Left cardiac atrium (tissue), 4 donors: ENCODE measurements around the gene IFITM5. TPM values are rescaled to one million over a fixed set of nuclear protein-coding genes. Genes with fewer than 3 reads are reported as not detected.
"Not testable (repeated sequence)": the region's sequence is repeated elsewhere in the genome, so short reads cannot be mapped to it uniquely, and the experiment has no call there.

Experiments
- ATAC-seq, 2 donors: fragments of 200-7000 bp; cut with Tn5 transposase; one replicate each; pipeline ENCODE4 v1.9.1; 2020; ENCODE audit warnings: mild to moderate bottlenecking in 2 of 2, moderate library complexity in 2 of 2
- DNase-seq: peaks from one replicate; pipeline ENCODE4 v3.0.0-alpha.2; 2020
- intact Hi-C, 2 donors: fragments of 100-400 bp; cut with DNase I; formaldehyde crosslinking; loops; one replicate each; pipeline versions ENCODE4 v1.14.1 to v1.15.1; 2022 to 2023
- total RNA-seq, 2 donors: library from RNA; stranded (reverse); fragmentation: NEBNext Ultra II Directional; extraction: Animal tissue kit (Norgen Biotek cat#: 25700); gene quantifications; one replicate each; pipeline ENCODE4 v1.2.1, GENCODE V29; 2021
- donor health status: DM: no; HTN: yes; CAD: no.
- donor health status: DM: no; HTN: yes; CAD: no; lungs with severe emphysema.
- donor health status: DM: yes; HTN: yes; CAD: no.
- donor health status: Dilated cardiomyopathy.

The IFITM5 gene
- total RNA-seq, 2 donors from 2014 or later, result not detected

DNA sequence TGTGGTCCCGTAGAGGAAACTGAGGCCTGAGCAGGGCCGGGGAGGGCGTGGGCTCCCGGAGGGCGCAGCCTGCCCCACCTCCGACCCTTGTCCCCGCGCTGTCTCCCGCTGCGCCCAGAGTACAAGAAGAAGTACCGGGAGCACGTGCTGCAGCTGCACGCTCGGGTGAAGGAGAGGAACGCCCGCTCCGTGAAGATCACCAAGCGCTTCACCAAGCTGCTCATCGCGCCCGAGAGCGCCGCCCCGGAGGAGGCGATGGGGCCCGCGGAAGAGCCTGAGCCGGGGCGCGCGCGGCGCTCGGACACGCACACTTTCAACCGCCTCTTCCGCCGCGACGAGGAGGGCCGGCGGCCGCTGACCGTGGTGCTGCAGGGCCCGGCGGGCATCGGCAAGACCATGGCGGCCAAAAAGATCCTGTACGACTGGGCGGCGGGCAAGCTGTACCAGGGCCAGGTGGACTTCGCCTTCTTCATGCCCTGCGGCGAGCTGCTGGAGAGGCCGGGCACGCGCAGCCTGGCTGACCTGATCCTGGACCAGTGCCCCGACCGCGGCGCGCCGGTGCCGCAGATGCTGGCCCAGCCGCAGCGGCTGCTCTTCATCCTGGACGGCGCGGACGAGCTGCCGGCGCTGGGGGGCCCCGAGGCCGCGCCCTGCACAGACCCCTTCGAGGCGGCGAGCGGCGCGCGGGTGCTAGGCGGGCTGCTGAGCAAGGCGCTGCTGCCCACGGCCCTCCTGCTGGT is 19.2 kb downstream of the IFITM5 start:
- ATAC-seq (peak; percentile 35 to 65), DNase-seq (no peak)
- intact Hi-C loops, result no loop called here

DNA sequence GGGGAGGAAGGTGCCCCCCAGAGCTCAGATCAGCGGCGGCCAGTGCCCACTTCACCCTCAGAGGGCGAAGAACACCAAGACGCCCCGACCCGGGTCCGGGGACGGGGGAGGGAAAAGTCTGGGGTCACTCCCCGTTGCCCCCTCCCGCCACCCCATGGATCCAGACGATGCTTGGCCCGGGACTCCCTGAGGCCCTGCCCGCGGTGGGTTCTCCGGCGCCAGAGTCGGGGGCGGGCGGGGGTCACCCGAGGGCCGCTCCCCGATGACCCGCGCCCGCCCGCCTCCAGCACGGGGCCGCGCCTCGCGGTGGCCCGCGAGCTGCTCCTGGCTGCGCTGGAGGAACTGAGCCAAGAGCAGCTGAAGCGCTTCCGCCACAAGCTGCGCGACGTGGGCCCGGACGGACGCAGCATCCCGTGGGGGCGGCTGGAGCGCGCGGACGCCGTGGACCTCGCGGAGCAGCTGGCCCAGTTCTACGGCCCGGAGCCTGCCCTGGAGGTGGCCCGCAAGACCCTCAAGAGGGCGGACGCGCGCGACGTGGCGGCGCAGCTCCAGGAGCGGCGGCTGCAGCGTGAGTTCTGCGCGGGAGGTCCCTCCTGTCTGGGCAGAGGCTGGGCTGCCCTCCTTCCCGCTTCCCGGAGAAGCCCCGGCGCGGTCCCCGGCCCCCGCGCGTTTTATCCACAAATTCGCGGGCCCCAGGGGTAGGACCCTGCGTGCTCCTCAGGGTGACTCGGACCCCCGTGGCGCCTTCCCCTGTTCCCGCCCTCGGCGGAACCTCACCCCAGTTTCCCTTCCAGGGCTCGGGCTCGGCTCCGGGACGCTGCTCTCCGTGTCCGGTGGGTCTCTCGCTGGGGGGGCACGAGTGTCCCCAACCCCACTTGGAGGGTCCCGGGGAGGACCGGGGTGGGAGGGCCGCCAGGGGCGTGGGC is 20.0 kb downstream of the IFITM5 start:
- ATAC-seq (peak in 1 of 2 donors; percentile 31), DNase-seq (no peak)
- intact Hi-C loops, result no loop called here

GRCh38 chr11:278001-278951 is 21.1 kb downstream of the IFITM5 start, which contains the start of gene NLRP6:
Gene NLRP6, plus strand, starts transcription at chr11:278407. Its CDS starts 163 bp downstream, at chr11:278570.
- ATAC-seq (no peak), DNase-seq (no peak)
- intact Hi-C loops, result no loop called here

- no peak for ATAC-seq
- no peak for DNase-seq
- intact Hi-C loops, result no loop called here
Observed at GRCh38 chr11:276219-276618, 23.1 kb downstream of the IFITM5 start.

DNA sequence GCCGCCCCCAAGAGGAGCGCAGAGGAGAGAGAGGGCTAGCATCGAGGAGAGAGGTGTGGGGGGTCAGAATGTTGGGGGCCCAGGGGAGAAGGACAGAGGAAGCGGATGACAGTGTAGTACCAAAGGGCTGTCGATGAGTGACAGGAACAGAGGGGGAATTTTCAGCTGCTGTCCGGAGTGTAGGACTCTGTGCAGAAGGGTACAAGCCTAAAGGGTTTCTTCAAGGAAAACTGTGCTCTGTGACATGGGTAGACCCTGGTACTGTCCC is 26.5 kb downstream of the IFITM5 start:
- intact Hi-C loops, result no loop called here
- DNase-seq (no peak), ATAC-seq (no peak)

DNA sequence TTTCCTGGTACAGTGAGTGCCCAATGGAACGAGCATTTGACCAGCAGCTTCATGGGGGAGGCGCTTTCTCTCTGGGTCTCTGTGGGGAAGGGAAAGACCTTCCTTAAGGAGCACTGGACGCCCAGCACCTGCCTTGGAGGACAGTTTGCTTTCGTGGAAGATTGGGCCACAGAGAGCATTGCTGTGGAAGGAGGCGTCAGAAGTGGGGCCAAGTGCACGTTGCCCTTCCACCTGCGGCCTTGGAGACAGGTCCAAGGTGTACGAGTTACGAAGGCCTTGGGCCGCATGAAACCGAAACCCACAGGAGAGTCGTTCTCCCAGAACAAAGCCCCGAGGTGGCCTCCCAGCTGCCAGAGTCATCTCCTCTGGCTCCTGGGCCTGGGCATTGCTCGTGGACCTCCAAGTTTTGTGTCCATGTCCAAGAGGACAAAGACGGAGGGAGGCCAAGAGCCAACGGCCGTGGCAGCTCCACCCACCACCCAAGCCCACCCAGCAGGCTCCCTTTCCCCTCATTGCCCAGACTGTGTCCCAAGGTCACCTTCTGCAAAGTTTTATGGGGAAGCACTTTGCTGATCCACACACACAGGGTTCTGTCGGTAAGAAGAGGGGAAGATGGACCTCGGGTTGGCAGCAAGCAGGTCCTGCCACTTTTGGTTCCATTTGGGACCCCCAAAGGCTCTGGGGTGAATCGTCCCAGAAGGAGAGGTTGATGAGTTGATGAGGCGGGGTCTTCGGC is 27.0 kb downstream of the IFITM5 start:
- DNase-seq, result no peak
- ATAC-seq, result no peak
- intact Hi-C loops, result no loop called here

- intact Hi-C loops, result no loop called here
- DNase-seq (no peak), ATAC-seq (no peak)
Observed at GRCh38 chr11:271319-271715, 28.0 kb downstream of the IFITM5 start.

GRCh38 chr11:270451-271318 is 28.6 kb downstream of the IFITM5 start:
- DNase-seq (no peak), ATAC-seq (no peak)
- intact Hi-C loops, result no loop called here

DNA sequence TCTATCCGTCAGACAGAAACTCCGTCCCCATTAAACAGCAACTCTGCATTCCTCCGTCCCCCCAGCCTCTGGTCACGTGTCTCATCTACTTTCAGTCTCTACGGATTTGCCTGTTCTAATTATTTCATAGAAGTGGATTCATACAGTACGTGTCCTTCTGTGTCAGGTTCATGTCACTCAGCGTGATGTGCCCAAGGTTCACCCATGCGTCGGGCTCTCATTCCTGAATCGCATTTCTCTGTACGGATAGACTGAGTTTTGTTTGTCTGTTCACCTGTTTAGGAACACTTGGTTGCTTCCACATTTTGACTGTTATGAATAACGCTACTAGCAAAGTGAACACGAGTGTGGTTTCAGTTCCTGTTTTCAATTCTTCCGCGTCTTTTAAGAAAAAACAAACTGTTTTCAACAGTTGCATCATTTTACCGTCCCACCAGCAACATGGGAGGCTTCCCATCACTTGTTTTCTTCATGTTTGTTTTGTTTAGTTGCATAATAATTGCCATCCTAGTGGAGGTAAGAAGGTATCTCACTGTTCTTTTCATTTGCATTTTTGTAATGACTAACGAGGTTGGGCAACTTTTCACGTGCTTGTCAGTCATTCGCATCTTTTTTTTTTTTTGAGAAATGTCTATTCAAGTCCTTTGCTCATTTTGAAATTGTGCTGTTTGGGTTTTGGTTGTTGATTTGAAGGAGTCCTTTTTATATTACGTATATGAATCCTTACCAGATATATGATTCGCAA is 30.0 kb downstream of the IFITM5 start:
- intact Hi-C loops, result no loop called here
- no peak for DNase-seq

DNA sequence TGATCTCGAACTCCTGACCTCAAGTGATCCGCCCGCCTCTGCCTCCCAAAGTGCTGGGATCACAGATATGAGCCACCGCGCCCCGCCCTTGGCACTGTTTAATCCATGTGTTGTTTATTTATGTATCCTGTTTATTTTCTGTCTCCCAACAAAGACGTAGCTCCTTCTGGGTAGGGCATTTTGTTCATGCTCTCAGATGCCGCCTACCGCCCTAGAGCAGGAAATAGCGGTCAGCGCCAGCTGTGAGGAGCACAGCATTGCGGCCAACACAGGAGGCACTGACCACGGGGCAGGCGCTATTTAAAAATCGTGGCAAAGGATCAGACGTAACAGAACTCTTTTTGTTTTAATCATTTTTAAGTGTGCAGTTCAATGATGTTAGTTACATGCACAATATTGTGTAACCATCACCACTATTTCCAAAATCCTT is 30.6 kb downstream of the IFITM5 start:
- intact Hi-C loops, DNase-seq: not testable (repeated sequence)
- peak; percentile 77 for ATAC-seq

More for the DNA sequence above, 30.0 kb downstream of the IFITM5 start:
- ATAC-seq, result peak; percentile 46 to 50

- intact Hi-C loops, result no loop called here
- peak; percentile 49 to 52 for ATAC-seq
- peak; percentile 47 for DNase-seq
Observed at GRCh38 chr11:267491-267994, 31.8 kb downstream of the IFITM5 start.

- intact Hi-C loops, result no loop called here
- peak in 1 of 2 donors; percentile 8 for ATAC-seq
- no peak for DNase-seq
Observed at GRCh38 chr11:266676-267439, 32.5 kb downstream of the IFITM5 start.

GRCh38 chr11:261624-262023 is 37.7 kb downstream of the IFITM5 start:
- intact Hi-C loops, result no loop called here
- ATAC-seq (no peak), DNase-seq (no peak)

- DNase-seq, result no peak
- intact Hi-C loops, result loop anchor here in 1 of 2 donors (10.0 kb wide), 1 partner anchor 135 kb away; the partner anchor contains the start of gene PKP3
- ATAC-seq, result no peak
Observed at GRCh38 chr11:259413-259812, 39.9 kb downstream of the IFITM5 start.

DNA sequence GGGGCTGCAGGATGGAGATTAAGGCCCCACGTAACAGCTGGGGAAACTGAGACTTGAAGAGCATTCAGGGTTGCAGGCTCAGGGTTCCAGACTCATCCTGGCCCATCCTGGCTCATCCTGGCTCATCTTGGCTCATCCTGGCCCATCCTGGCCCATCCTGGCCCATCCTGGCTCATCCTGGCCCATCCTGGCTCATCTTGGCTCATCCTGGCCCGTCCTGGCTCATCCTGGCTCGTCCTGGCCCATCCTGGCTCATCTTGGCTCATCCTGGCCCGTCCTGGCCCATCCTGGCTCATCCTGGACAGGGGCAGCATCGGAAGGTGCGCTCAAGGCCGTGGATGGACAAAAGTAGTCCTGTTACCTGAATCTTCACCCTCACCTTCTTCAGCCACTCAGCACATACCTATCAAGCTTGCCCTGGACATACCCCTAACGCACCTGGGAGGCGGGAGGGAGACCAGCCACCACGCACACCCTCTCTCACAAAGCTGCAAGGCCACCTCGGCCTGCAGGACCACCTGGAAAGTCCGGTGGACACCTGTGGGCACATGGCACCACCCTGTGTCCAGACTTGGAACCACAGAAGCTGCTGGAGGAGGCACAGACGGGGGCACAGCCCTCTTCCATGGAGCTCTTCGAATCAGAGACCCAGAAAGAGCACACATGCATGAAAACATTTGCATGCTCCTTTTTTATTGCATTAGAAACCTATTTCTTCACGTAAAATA is 41.4 kb downstream of the IFITM5 start:
- ATAC-seq, result no peak
- DNase-seq, result no peak
- intact Hi-C loops, result loop anchor here in 1 of 2 donors (10.0 kb wide), 1 partner anchor 137 kb away; the partner anchor contains the start of gene PKP3
